OCI-M2 (cell line): ENCODE measurements around the gene REPS2.

Source experiments
- DNase-seq: peaks from one replicate; lab custom pipeline; 2025; ENCODE audit not compliant: unreplicated experiment; lab: John Stamatoyannopoulos, UW

Gene REPS2

DNA sequence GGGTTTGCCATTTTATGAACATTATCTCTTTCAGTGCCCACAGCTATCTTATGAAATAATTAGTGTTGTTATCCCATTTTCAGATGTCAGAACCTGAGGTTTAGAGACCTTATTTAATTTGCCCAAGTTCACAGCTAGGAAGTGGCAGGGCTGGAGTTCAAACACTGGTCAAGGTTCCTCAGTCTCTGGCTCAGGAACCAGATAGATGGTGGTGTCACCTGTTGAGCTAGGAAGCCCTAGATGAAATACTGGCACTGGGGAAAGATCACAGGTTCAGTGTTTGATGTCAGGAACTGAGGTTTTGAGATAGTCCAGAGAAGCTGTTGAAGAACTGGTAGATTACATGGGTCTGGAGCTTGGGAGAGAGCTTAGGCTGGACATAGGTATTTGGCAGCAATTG, 85.4 kb downstream of the REPS2 start:
- DNase-seq: no peak

DNA sequence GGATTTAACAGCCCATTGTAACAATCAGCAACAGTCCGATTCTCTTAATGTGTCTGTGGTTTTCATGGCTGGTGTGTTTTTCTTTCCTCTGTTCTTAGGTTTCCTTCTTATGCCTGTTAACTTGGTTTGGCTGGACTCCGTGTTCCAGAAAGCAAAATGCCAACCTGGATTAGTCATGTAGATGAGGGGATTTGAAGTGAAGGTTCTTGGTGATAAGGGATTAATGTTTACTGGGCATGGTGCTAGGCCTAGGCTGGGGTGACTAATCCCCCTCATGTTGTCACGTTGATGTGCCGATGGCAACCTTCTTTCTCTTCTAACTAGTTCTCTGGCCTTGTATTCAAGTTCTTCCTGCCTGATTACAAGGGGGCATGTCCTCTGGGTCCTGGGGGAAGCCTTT, 85.9 kb downstream of the REPS2 start:
- no peak for DNase-seq

DNA sequence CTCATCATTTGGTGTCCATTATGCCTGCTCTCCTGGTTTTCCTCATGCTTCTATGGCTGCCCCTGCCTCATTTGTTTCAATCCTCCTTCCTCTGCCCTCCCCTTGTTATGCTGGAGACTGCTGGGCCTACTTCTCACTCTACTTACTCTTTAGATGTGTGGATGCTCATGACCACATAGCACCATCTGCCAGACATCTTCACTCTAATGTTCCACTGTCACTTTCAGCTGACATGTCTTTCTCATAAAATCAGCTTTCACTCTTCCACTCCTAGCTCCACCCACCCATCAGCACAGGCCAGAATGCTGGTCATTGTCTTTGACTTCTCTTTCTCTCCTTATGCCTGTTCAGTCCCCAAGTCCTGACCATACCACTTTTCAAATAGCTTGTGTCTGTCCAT, 86.8 kb downstream of the REPS2 start:
- no peak for DNase-seq

DNA sequence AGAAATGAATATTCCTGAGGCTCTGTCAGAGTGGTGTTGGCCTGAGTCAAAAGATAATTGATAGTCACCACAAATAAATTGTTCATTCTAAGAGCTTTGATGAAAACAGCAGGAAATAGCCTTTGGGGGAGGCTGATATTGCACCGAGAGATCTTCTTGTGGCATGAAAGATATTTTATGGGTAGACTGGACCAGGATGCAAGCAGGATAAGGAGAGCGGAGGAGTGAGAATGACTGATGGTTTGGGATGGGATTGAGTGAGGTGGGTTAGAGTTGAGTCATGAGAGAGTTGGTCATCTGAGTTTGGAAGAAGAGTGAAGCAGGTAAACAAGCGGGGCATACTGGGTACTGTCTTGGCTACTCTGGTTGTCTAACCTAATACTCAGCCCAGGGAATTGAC, 88.7 kb downstream of the REPS2 start:
- no peak for DNase-seq

DNA sequence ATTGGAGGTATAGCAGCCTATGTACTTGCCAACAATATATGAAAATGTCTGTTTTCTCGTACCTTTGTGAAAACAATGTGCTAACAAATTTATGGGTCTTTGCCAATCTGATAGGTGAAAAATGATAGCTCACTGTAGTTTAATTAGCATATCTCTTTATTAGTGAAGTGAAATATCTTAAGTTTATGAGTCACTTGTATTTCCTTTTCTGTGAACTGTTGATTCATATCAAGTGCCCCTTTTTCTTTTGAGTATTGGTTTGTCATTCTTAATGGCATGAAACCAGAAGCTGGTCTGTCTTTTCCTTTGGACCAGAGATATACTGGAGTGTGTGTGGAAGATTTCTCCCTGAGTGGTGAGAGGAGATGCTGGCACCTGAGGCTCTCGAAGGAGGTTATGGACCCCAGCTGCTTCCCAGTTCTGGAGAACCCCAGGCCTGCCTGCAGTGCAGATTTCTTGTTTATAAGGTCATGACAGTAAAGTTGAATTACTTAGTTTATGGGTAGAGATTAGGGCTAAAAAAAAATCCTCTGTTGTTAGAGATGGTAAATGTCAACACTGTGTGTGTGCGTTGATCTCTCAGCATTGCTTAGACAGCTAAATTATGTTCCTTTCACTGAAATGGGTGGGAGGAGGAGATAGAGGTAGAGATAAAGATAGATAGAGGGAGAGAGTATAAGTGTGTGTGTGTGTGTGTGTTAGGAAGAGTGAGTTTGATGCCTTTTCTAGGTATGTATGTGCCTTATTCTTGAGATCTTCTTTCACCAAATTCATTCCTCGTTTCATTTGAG, 89.9 kb downstream of the REPS2 start:
- no peak for DNase-seq

DNA sequence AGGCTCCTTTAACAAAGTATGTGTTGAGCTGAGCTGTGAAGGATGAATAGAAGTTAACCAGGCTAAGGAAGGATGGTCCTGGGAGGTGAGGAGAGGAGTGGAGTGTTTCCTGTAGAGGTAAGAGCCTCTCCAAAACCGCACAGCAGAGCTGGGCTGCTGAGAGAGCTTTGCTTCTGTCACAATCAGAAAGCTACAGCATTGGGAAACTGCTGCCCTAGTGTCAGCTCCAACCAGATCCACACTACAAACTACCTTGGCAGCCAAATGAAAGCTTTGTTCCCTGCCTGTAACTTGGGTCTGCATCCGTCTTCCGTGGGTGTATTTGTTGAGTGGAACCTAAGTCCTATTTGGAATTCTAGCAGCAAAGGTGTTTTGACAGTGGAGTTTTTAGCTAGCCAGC, 91.8 kb downstream of the REPS2 start:
- DNase-seq: no peak

DNA sequence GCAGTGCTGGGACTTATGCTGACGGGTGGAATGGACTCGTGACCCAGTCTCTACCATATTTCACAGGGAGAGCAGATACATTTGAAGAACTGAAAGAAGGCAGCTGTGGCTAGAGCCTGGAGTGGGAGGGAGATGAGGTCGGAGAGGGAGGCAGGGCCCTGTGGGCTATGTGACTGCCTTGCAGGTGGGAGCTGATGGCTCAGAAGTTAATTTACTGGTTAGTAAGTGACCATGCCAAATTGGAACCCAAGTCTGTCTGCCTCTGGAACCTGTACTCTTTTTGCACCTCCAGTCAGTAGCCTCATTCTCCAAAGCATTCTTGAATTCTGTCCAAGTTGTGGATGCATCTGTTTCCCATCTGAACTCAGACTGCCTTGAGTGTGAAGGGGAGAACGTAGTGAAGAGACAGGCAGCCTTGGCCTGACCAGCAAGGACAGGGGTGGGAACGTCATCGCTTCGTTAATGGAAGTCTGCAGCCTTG, 92.3 kb downstream of the REPS2 start:
- DNase-seq: no peak

DNA sequence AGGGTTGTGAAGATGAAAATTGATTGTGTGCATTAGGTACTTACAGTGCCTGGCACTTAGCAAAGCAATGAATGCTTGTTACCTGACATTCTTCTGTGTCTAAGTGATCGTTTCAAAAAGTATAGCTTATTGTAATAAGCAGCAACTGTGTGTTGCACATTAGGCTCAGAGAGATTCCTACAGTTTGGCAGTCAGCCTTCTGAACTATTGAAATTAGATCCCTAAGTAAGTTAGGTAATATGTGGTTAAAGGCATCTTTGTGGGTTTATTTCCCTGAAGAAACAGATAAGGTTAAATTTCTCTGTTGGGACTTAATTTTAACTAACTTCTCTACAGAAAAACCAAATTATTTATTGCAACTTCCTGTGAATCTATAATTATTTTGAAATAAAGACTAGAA, 93.4 kb downstream of the REPS2 start:
- DNase-seq: no peak

DNA sequence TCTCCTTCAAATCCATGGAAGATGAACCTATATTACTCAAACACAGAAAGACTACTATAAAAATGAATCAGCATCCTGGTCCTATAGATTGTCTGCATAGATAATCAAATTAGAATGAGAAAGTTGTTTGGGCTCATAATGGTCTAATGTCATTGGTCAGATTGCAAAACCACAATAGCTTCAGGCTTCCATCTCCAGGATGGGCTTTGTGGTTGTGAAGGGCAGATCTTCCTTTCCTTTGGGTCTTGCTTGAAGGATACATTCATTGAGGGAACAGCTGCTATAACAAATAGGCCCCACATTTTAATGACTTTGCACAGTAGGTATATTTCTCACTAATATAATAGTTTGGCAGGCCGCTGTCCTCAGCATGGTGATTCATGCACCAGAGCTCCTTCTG, 94.3 kb downstream of the REPS2 start:
- no peak for DNase-seq

DNA sequence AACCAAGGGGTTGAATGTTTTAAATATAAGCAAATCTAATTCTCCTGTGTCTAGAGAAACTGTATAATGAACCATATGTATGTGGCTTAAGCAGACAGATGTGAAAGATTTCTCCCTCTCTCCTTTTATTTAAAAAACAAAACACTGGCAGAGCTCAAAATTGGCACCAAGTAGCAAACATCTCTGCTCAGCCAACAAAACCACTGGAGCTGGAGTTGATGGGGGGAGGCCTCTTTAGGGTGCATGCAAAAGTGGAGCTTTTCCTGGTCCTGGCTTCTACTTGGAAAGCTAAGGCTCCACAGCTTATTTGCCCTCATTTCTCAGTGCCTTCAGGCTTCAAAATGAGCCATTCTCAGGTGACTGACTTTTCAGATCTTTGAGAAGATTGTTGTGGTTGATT, 95.6 kb downstream of the REPS2 start:
- DNase-seq: no peak

DNA sequence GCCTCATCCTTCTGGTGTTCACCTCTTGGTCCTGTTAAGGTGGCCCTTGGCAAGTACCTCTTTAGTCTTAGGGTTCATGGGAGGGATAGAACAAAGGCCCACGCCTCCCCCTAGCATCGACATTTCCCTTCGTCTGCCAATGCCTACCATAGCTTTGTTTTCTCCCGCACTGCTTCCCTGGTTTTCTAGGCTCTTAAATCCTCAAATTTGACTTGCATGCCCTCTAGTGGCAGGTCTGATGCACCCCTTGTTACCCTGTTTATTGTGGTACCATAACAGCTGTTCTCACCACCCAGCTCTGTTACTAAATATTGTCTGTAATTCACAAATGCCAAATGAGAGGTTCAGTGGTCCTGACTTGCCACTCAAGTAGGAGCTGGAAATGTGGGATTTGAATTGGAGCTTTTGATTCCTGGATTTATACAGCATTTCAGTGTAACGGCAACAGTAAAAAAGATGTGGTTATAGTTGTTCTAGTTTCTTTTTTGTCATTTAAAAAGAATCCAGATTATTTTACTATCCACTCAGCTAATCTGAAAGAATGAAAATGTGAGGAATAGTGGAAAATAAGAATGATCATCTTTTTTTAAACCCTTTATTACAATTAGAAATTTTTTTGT, 100.1 kb downstream of the REPS2 start:
- peak; percentile 15 for DNase-seq

DNA sequence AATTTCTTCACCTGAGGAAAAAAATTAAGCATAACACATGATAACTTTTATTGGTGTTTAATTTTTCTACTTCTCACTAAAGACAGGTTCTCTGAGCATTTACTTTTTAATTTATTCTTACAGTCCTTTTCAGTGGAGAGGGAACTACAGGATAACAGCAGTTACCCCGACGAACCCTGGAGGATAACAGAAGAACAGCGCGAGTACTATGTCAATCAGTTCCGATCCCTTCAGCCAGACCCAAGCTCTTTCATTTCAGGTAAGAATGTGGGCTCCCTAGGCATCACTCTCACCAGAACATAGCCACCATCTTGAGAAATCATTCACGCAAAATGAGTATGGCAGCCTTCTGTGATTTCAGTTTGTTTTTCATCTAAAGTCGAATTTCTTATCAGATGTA, 100.8 kb downstream of the REPS2 start:
- no peak for DNase-seq

DNA sequence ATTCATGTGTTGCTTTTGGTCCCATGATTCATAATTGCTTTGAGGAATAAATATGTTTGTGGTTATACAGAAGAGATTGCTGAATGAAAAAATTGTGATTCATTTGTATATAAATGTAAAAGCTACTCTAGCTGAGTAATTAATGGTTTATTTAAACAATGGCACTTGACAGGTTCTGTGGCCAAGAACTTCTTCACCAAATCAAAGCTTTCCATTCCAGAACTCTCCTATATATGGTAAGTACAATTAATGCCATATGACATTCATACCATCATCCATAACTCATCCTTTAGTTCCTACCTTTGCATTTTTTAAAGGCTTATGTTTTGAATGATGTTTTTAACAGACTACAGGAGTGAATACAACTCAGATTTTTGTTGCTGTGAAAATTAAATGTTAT, 105.8 kb downstream of the REPS2 start:
- DNase-seq: no peak

DNA sequence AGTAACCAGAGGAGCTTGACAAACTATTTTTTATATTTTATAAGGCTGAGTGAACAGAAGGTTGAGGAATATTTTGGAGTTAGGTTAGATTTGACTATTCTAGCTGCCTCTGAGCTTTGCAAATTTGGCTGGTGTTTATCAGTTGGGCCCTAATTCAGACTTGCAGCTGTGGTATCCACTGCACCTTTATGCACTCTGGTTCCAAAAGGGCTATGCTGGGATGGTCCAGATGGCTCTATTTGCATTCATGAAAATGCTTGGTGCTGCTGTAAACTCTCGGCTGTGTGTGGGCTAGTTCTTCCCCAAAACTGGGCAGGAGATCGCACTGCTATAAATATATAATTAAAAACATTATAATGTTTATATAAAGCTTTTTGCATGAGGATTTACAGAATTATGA, 106.3 kb downstream of the REPS2 start:
- DNase-seq: no peak

DNA sequence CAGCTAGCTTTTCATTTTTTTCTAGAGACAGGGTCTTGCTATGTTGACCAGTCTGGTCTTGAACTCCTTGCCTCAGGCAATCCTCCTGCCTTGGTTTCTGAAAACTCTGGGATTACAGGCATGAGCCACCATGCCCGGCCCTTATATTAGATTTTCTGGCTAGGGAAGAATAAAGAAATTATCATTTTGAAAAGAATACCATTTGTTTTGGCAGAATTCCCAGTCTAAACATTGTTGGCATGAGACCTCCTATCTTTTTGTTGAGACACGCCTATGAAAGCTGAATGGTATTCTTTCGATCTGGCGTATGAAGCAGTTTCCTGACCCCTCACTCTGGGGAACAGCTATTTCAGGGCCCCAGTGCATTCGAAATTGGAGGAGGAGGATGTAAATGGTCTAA, 107.0 kb downstream of the REPS2 start:
- no peak for DNase-seq

DNA sequence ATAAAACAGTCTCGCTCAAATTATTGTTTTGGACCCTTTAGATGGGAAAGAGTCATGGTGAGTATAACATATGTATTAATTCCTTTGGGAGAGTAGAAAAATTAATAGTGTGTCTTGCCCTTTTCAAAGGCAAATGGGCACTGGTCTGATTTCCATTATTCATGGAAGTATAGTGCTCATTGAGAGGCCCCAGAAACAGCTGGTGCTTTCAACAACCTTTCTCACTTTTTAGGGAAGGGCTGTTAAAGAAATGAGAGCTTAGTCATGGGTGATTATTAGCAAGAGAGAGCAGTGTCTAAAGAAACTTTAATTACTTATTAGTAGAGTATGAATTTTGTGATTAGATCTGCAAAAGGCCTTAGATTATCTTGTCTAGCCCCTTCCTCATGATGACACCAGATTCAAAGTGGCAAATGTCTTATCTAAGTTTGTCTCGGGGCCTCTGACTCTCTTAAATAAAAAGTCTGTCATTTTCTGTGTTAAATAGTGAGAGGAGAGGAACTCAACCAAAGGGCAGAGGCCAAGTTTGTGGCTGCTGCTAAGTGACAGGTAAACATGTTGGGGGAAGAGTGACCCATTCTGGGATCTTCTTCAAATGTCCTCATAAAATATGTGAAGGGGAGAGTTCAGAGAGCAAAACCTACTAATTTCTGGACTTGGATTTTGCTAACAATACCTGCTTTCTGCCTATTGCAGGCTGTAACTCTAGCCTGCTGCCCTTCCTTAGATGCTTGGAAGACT, 110.6 kb downstream of the REPS2 start:
- DNase-seq: no peak

DNA sequence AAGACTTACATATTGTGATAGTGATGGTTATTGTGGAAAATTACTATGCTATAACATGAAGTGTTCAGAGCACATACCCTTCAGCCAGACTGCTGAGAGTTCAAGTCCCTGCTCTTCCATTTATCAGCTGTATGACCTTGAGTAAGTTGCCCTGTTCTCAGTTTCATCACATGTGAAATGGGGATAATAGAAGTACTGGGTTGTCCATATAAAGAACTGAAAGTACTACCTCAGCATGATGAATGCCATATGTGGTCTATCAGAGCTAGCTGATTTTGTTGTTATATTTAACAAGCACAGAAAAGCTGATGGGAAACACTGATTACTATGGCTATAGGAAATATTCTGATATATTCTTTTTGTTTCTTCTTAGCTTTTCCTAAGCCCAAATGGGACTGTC, 115.6 kb downstream of the REPS2 start:
- no peak for DNase-seq

DNA sequence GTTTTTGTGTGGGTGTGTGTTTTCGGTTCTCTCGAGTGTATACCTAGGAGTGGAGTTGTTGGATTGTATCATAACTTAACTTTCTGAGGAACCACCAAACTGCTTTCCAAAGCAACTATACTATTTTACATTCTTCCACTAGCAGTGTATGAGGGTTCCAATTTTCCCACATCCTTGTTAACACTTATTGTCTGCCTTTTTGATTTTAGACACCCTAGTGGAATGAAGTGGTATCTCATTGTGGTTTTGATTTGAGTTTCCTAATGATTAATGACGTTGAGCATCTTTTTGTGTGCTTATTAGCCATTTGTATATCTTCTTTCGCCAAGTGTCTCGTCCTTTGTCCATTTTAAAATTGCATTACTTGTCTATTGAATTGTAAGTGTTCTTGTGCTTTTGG, 118.6 kb downstream of the REPS2 start:
- no peak for DNase-seq

DNA sequence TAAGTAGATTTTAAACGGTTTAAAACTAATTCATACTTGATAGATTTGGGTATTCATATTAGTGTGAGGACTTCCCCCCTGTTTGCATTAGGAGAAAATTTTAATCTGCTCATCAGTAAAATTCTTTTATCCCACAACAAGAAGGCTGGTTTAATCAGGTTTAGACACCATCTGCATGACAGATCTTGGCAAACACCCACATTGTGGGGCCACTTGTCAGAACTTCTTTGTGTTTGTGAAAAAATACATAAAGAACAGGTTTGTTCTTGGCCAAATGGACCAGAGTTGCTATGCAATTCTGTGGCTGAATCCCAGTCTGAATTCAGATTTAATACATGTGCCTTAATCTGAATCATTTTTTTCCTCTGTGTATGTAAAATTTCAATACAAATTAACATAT, 121.1 kb downstream of the REPS2 start:
- no peak for DNase-seq

DNA sequence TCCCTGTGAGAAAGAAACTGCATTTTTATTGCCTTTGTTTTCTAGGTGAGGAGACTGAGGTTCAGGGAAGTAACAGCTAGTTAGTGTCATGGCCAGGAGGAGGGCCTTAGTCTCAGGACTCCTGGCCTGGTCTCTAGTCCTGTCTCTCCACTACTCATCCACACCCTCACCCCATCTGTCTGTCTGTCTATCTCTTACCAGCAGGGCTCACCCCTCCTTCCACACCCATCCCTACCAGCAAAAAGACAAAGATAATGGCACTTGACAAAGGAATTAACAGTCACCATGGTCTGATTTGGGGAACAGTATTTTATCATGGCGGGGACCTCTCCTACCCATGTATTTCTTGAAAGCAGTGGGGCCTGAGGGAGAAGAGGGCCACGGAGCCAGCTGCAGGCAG, 125.8 kb downstream of the REPS2 start:
- DNase-seq: no peak

DNA sequence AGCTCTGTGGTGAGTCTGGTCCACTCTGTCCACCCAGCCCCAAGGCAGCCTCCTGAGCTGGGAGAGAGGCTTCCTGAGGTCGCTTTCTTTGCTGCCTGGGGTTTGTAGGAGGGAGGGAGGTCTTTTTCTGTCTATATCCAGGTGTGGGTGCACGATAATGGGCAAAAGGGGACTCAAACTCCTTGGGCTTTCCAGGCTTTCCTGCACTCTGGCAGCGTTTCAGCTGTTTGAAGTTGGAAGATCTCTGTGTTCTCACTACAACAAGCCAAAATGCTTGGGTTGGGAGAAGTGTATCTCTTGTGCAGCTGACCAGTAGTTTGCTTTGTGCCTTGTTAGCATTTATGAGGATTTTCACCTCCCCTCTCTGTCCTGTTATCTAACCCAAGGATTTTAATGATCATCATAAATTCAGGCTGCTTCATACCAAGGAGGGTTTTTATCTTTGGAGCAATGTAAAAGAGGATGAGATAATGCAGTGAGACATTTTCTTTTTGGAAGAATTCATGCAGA, 126.3 kb downstream of the REPS2 start:
- no peak for DNase-seq

DNA sequence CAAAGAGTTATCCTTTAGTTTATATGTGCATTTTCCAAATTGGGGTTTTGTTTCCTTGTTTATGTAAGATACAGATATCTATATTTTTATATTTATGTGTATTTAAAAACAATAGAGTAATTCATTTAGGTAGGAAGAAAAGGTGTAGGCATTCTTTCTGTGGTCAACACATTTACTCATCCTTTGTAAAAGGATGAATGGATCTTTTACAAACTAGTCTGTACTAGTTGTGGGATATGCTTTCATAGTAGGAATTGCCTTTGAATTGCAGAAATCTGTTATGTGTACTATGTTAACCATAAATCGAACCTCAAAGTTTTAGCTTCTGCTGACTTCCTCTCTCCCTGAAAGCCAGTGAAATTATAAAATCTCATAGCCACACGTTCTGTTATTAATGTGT, 128.5 kb downstream of the REPS2 start:
- DNase-seq: no peak
